Measurements from ENCODE around the gene YEATS2.

DNA sequence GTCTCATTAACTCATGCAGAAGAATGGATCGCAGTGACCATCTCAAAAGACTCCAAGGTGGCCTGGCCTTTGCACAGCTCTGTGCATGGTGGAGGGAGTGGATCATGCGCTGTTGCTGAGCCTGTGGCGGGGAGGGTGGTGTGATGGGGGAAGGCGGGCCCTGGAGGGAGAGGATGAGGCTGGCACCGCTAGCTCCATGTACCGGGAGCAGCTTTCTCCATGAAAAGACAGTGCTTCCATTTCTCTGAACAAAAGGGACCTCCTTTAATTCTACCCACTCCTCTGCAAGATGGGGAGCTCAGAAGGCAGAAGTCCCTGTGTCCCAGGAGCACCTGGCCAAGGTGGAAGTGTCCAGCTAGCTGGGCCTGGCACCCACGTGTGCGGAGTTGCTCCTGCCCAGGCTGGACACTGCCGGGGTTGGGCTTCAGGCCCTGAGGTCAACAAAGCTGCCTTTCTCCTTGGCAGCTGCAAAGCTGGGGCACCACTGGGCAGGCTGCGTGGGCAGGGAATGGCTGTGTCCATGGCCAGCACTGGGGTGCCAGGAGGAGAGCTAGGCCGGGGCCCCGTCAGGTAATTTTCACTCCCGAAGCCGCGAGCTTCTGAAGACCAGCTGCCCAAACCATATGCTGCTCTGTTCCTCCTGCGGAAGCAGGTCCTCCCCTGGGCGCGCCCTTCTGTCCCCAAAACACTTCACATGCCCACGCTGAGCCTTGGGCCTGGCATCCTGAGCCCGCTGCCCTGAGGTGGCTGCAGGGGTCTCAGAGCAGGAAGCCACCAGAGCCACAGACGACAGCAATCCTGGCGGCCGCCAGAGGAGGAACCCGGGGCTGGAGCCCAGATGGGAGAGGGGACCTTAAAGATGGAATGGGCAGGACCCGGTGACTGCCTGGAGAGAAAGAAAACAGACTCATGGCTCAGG, 121.4 kb downstream of the YEATS2 start:
- TF ChIP-seq, protein P1, sequence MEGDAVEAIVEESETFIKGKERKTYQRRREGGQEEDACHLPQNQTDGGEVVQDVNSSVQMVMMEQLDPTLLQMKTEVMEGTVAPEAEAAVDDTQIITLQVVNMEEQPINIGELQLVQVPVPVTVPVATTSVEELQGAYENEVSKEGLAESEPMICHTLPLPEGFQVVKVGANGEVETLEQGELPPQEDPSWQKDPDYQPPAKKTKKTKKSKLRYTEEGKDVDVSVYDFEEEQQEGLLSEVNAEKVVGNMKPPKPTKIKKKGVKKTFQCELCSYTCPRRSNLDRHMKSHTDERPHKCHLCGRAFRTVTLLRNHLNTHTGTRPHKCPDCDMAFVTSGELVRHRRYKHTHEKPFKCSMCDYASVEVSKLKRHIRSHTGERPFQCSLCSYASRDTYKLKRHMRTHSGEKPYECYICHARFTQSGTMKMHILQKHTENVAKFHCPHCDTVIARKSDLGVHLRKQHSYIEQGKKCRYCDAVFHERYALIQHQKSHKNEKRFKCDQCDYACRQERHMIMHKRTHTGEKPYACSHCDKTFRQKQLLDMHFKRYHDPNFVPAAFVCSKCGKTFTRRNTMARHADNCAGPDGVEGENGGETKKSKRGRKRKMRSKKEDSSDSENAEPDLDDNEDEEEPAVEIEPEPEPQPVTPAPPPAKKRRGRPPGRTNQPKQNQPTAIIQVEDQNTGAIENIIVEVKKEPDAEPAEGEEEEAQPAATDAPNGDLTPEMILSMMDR (IDR thresholded peaks at IDR 0.05), result no peak
- TF ChIP-seq POLR2A (IDR thresholded peaks at IDR 0.05), result no peak
